Measurements from ENCODE around the gene SKIC8. TPM values are rescaled to one million over a fixed set of nuclear protein-coding genes. Genes with fewer than 3 reads are reported as not detected.

Gene SKIC8
- total RNA-seq, 2 donors from 2014 or later: 35.9 to 47.0 TPM

DNA sequence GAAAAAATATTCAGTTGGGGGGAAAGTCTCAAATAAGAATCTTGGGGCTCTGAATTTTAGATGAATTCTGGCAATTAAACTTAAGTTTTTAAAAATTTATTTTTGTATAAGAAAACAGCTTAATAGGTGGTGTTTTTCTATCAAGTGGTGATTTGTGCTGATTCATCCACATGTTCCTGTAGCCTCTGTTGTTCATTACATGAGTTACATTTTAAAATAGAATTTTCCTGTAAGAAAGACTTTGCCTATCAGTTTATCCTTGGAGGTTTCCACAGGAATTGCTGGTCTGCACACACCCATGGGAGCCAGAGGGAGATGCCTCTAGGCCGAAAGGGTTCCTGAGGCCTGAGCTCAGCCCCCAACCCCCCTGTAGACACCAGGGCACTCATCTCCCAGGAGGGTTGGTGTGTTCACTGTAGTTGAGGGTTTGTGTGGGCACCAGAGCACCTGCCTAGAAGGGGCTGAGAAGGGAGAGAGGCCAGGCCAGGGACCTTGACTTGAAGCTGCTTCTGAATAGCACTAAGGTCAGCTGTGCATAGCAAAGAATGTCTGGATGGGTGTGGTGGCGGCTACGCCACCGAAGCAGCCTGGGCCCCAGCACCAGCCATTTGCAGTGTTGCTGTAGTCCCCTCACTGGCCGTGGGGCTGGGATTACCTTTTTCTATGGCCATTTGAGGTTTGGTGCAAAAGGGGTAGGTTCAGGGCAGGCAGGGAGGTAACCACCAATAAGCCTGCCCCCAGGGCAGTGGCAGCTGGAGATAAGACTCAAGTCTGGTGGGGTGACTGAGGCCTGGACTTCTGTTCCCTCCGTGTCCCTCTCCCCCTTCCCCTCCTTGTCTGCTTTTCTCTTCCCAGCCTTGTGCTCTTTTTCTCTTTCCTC lies 23.1 kb downstream of the SKIC8 start:
- H3K27me3 ChIP-seq: no peaks in the 10 kb centered on the region
- no peak overlapping the region for H3K27ac ChIP-seq
- intact Hi-C loops (cut with DNase I): no loop called here
- peaks cover 9% of the 10 kb centered on the region for H3K36me3 ChIP-seq
- H3K4me1 ChIP-seq: no peaks in the 10 kb centered on the region
- TF ChIP-seq, protein P1, sequence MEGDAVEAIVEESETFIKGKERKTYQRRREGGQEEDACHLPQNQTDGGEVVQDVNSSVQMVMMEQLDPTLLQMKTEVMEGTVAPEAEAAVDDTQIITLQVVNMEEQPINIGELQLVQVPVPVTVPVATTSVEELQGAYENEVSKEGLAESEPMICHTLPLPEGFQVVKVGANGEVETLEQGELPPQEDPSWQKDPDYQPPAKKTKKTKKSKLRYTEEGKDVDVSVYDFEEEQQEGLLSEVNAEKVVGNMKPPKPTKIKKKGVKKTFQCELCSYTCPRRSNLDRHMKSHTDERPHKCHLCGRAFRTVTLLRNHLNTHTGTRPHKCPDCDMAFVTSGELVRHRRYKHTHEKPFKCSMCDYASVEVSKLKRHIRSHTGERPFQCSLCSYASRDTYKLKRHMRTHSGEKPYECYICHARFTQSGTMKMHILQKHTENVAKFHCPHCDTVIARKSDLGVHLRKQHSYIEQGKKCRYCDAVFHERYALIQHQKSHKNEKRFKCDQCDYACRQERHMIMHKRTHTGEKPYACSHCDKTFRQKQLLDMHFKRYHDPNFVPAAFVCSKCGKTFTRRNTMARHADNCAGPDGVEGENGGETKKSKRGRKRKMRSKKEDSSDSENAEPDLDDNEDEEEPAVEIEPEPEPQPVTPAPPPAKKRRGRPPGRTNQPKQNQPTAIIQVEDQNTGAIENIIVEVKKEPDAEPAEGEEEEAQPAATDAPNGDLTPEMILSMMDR (IDR thresholded peaks at IDR 0.05): no peak
- H3K9me3 ChIP-seq: no peaks in the 10 kb centered on the region
- no peak overlapping the region for H3K4me3 ChIP-seq
- no peak for DNase-seq
- peak overlapping the region in 1 of 2 donors; percentile 12 for H3K9ac ChIP-seq (ENCODE audit: low read depth in 2 of 2, low read length in 2 of 2)

GRCh38 chr15:78274994-78275393 lies 24.4 kb downstream of the SKIC8 start:
- intact Hi-C loops (cut with DNase I): no loop called here
- no peaks in the 10 kb centered on the region for H3K9me3 ChIP-seq
- no peaks in the 10 kb centered on the region for H3K4me1 ChIP-seq
- H3K9ac ChIP-seq (ENCODE audit: low read depth in 2 of 2, low read length in 2 of 2): no peak overlapping the region
- no peaks in the 10 kb centered on the region for H3K27me3 ChIP-seq
- no peak for DNase-seq
- H3K36me3 ChIP-seq: peaks cover 4% of the 10 kb centered on the region
- no peak overlapping the region for H3K27ac ChIP-seq
- no peak overlapping the region for H3K4me3 ChIP-seq
- TF ChIP-seq, protein P1 (IDR thresholded peaks at IDR 0.05): no peak

DNA sequence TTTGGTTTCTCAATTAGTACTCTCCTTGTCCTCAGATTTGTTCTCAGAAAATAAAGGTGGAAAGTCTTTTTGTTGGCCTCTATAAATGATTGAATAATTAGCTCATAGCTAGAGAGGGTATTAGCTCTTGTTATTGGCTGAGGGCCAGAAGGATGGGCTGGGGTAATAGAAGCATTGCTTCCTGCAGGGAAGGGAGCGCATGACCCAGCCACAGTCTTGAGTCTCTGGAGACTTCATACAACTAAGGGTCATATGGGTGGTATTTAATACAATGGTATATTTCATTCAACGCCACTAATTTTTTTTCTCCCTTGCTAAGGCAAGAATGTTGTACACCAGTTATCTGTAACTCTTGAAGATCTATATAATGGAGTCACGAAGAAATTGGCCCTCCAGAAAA lies 26.6 kb downstream of the SKIC8 start:
- no peak overlapping the region for H3K9ac ChIP-seq (ENCODE audit: low read depth in 2 of 2, low read length in 2 of 2)
- intact Hi-C loops (cut with DNase I): no loop called here

GRCh38 chr15:78272316-78272715 lies 27.1 kb downstream of the SKIC8 start:
- Histone ChIP-seq H3K27me3 (no peaks in the 10 kb centered on the region), H3K9me3 (no peaks in the 10 kb centered on the region)

More for the DNA sequence above, 26.6 kb downstream of the SKIC8 start:
- no peak for DNase-seq
- Histone ChIP-seq H3K4me3 (no peak overlapping the region), H3K27ac (no peak overlapping the region), H3K27me3 (no peaks in the 10 kb centered on the region), H3K4me1 (no peaks in the 10 kb centered on the region), H3K36me3 (no peaks in the 10 kb centered on the region), H3K9me3 (no peaks in the 10 kb centered on the region)
- TF ChIP-seq, protein P1 (IDR thresholded peaks at IDR 0.05): no peak

GRCh38 chr15:78266806-78267205 lies 32.6 kb downstream of the SKIC8 start:
- Histone ChIP-seq H3K9me3 (no peaks in the 10 kb centered on the region), H3K9ac (ENCODE audit: low read depth in 2 of 2, low read length in 2 of 2) (no peak overlapping the region), H3K27me3 (no peaks in the 10 kb centered on the region), H3K4me1 (peaks cover 7% of the 10 kb centered on the region), H3K36me3 (no peaks in the 10 kb centered on the region), H3K27ac (no peak overlapping the region), H3K4me3 (no peak overlapping the region)
- DNase-seq: no peak
- intact Hi-C loops (cut with DNase I): no loop called here
- TF ChIP-seq, protein P1 (IDR thresholded peaks at IDR 0.05): no peak

More at GRCh38 chr15:78272316-78272715, 27.1 kb downstream of the SKIC8 start:
- H3K4me1 ChIP-seq: no peaks in the 10 kb centered on the region
- TF ChIP-seq, protein P1 (IDR thresholded peaks at IDR 0.05): no peak
- H3K9ac ChIP-seq (ENCODE audit: low read depth in 2 of 2, low read length in 2 of 2): no peak overlapping the region
- H3K4me3 ChIP-seq: no peak overlapping the region
- no peaks in the 10 kb centered on the region for H3K36me3 ChIP-seq
- no peak for DNase-seq
- intact Hi-C loops (cut with DNase I): no loop called here
- H3K27ac ChIP-seq: no peak overlapping the region
